GM23338 (cell line): Measurements from ENCODE around the gene UPF2. TPM values are rescaled to one million over a fixed set of nuclear protein-coding genes. Genes with fewer than 3 reads are reported as not detected.
"Not testable (repeated sequence)": the region's sequence is repeated elsewhere in the genome, so short reads cannot be mapped to it uniquely, and the experiment has no call there.

ENCODE experiments used
- ATAC-seq: fragments of 200-7000 bp; cut with Tn5 transposase; 3 replicates; pipeline ENCODE4 v1.9.1; 2020
- DNase-seq: peaks from one replicate; pipeline ENCODE4 v3.0.0-alpha.2; 2015; ENCODE audit warnings: low spot score
- H2AFZ ChIP-seq: fragments of 200-600 bp; sonication (generic); 2 replicates; pipeline ENCODE4 v1.8.0; 2016; ENCODE audit warnings: antibody characterized with exemption, mild to moderate bottlenecking, moderate library complexity
- H3F3A ChIP-seq: fragments of 200-600 bp; sonication (generic); replicated peaks from 2 replicates; pipeline ENCODE4 v1.8.0; 2017; ENCODE audit warnings: antibody characterized with exemption, mixed run types, low read depth
- H3K27ac ChIP-seq: fragments of 200-600 bp; sonication (generic); 2 replicates; pipeline ENCODE4 v1.6.1; 2016; ENCODE audit warnings: low read depth
- H3K27me3 ChIP-seq: fragments of 200-600 bp; sonication (generic); 2 replicates; pipeline ENCODE4 v1.8.0; 2016; ENCODE audit warnings: mild to moderate bottlenecking, mixed run types, moderate library complexity; ENCODE audit not compliant: insufficient read depth
- H3K36me3 ChIP-seq: fragments of 200-600 bp; sonication (generic); 2 replicates; pipeline ENCODE4 v1.8.0; 2016; ENCODE audit warnings: mild to moderate bottlenecking; ENCODE audit not compliant: insufficient read depth
- H3K4me1 ChIP-seq: fragments of 200-600 bp; sonication (generic); 2 replicates; pipeline ENCODE4 v1.8.0; 2016; ENCODE audit warnings: mild to moderate bottlenecking, moderate library complexity; ENCODE audit not compliant: insufficient read depth
- H3K4me2 ChIP-seq: fragments of 200-600 bp; sonication (generic); 2 replicates; pipeline ENCODE4 v1.7.1; 2017; ENCODE audit warnings: mixed run types
- H3K4me3 ChIP-seq: fragments of 200-600 bp; sonication (generic); 2 replicates; pipeline ENCODE4 v1.6.1; 2016; ENCODE audit warnings: mixed run types
- H3K79me2 ChIP-seq: fragments of 200-600 bp; sonication (generic); replicated peaks from 2 replicates; pipeline ENCODE4 v1.8.0; 2017; ENCODE audit warnings: mild to moderate bottlenecking; ENCODE audit not compliant: insufficient read depth
- H3K9me2 ChIP-seq: fragments of 200-600 bp; sonication (generic); 2 replicates; pipeline ENCODE4 v1.8.0; 2017; ENCODE audit not compliant: insufficient read depth
- H4K20me1 ChIP-seq: fragments of 200-600 bp; sonication (generic); replicated peaks from 2 replicates; pipeline ENCODE4 v1.8.0; 2017; ENCODE audit warnings: mild to moderate bottlenecking; ENCODE audit not compliant: insufficient read depth
- H3K27ac Mint-ChIP-seq: 2 replicates; pipeline ENCODE4 v1.8.0; 2020; ENCODE audit warnings: inconsistent platforms, mild to moderate bottlenecking, moderate library complexity, mixed read lengths
- H3K27me3 Mint-ChIP-seq: 3 replicates; pipeline ENCODE4 v1.8.0; 2022; ENCODE audit warnings: low read depth, mild to moderate bottlenecking, moderate library complexity, mixed read lengths, inconsistent platforms; ENCODE audit not compliant: insufficient read depth, poor library complexity
- H3K36me3 Mint-ChIP-seq: 3 replicates; pipeline ENCODE4 v1.8.0; 2021; ENCODE audit warnings: low read depth, mild to moderate bottlenecking, inconsistent platforms, moderate library complexity, mixed read lengths
- H3K4me1 Mint-ChIP-seq: 3 replicates; pipeline ENCODE4 v1.8.0; 2020; ENCODE audit warnings: mild to moderate bottlenecking, inconsistent platforms, mixed read lengths
- H3K4me3 Mint-ChIP-seq: 3 replicates; pipeline ENCODE4 v1.8.0; 2021; ENCODE audit warnings: moderate library complexity, mild to moderate bottlenecking, inconsistent platforms, mixed read lengths
- H3K9me3 Mint-ChIP-seq: 3 replicates; pipeline ENCODE4 v1.8.0; 2020; ENCODE audit warnings: moderate library complexity, mild to moderate bottlenecking, inconsistent platforms, mixed read lengths
- CREB1 ChIP-seq: fragments of 250-450 bp; sonication (Bioruptor Pico); IDR thresholded peaks from 2 replicates; pipeline ENCODE4 v1.5.0; 2020; ENCODE audit warnings: low read depth, mild to moderate bottlenecking, moderate library complexity
- ETS1 ChIP-seq: IDR thresholded peaks from 2 replicates; pipeline ENCODE4 v1.6.1; 2016; ENCODE audit warnings: antibody characterized with exemption
- EZH2 ChIP-seq: fragments of 200-600 bp; sonication (generic); IDR thresholded peaks from one replicate; pipeline ENCODE4 v1.8.0; 2017; ENCODE audit warnings: antibody characterized with exemption, mild to moderate bottlenecking, low read depth; ENCODE audit not compliant: unreplicated experiment
- JUNB ChIP-seq: IDR thresholded peaks from one replicate; pipeline ENCODE4 v1.6.1; 2016; ENCODE audit warnings: antibody characterized with exemption; ENCODE audit not compliant: unreplicated experiment
- NANOG ChIP-seq: IDR thresholded peaks from 2 replicates; pipeline ENCODE4 v1.6.1; 2016; ENCODE audit warnings: antibody characterized with exemption, borderline replicate concordance
- POLR2AphosphoS5 ChIP-seq: IDR thresholded peaks from 2 replicates; pipeline ENCODE4 v1.6.1; 2016; ENCODE audit warnings: antibody characterized with exemption, low read depth
- ZNF114 ChIP-seq: fragments of 250-450 bp; sonication (Bioruptor Pico); IDR thresholded peaks from 2 replicates; pipeline ENCODE4 v1.5.0; 2020; ENCODE audit warnings: mild to moderate bottlenecking, moderate library complexity
- ZNF462 ChIP-seq: fragments of 250-450 bp; sonication (Bioruptor Pico); IDR thresholded peaks from 2 replicates; pipeline ENCODE4 v1.5.0; 2020; ENCODE audit warnings: mild to moderate bottlenecking, moderate library complexity
- polyA plus RNA-seq: library from polyadenylated mRNA; unstranded; fragments of >200 nt; fragmentation: Nextera tagmentation; extraction: Ambion mirVana; gene quantifications from 2 replicates; pipeline ENCODE4 v1.2.1, GENCODE V29; 2016
- total RNA-seq: library from RNA; depleted of rRNA; stranded (reverse); fragments of >200 nt; shearing (Covaris generic); gene quantifications from 2 replicates; pipeline ENCODE4 v1.2.3, GENCODE V29; 2014

The UPF2 gene
- total and polyA plus RNA-seq, 2 experiments from 2014 or later, result 29.0 to 78.5 TPM

- Histone ChIP-seq H3K4me1 (no peaks in the 10 kb centered on the region), H3K4me2 (no peak overlapping the region), H3K27me3 (no peaks in the 10 kb centered on the region), H2AFZ (no peak overlapping the region), H3K27ac (no peak overlapping the region), H3K79me2 (peaks cover 44% of the 10 kb centered on the region), H3K36me3 (peaks cover 4% of the 10 kb centered on the region; the same call in 1 of the 2 replicates), H4K20me1 (no peaks in the 10 kb centered on the region), H3K4me3 (no peak overlapping the region), H3K9me2 (no peaks in the 10 kb centered on the region), H3F3A (no peaks in the 10 kb centered on the region)
- Mint-ChIP-seq H3K9me3 (peaks cover 12% of the 10 kb centered on the region), H3K36me3 (peaks cover 50% of the 10 kb centered on the region), H3K4me1 (no peaks in the 10 kb centered on the region), H3K27me3 (peaks cover 3% of the 10 kb centered on the region), H3K27ac (no peak overlapping the region), H3K4me3 (no peak overlapping the region)
- DNase-seq (no peak), ATAC-seq (no peak)
- TF ChIP-seq JUNB (no peak), POLR2AphosphoS5 (no peak), ZNF114 (CRISPR knock-in tag) (no peak), ZNF462 (CRISPR knock-in tag) (no peak), NANOG (no peak), ETS1 (no peak), EZH2 (no peak), CREB1 (CRISPR knock-in tag) (no peak)
Measured at GRCh38 chr10:12013926-12014325, 28.7 kb downstream of the UPF2 start.

- H3F3A ChIP-seq, H3K9me2 ChIP-seq, H4K20me1 ChIP-seq, DNase-seq, H3K4me3 ChIP-seq, H3K27ac ChIP-seq, H3K4me1 ChIP-seq, H3K27me3 ChIP-seq, ATAC-seq, H3K4me3 Mint-ChIP-seq, H3K4me2 ChIP-seq, H3K4me1 Mint-ChIP-seq, H3K36me3 ChIP-seq, H2AFZ ChIP-seq, H3K27me3 Mint-ChIP-seq, H3K27ac Mint-ChIP-seq: not testable (repeated sequence)
- H3K79me2 ChIP-seq, result peaks cover 46% of the 10 kb centered on the region
- peaks cover 12% of the 10 kb centered on the region for H3K9me3 Mint-ChIP-seq
- H3K36me3 Mint-ChIP-seq, result peaks cover 55% of the 10 kb centered on the region
Measured at GRCh38 chr10:12013391-12013790, 29.2 kb downstream of the UPF2 start.
